NB4 (cell line): ENCODE data around the gene RPP25L.

Experiments
- MAX ChIP-seq: IDR thresholded peaks from 2 replicates; pipeline ENCODE4 v1.6.1; 2011; ENCODE audit warnings: low read depth, low read length
- TF ChIP-seq, protein P1 (sequence below): IDR thresholded peaks from one replicate; pipeline ENCODE4 v1.5.1; 2012; ENCODE audit warnings: low read depth, low read length

DNA sequence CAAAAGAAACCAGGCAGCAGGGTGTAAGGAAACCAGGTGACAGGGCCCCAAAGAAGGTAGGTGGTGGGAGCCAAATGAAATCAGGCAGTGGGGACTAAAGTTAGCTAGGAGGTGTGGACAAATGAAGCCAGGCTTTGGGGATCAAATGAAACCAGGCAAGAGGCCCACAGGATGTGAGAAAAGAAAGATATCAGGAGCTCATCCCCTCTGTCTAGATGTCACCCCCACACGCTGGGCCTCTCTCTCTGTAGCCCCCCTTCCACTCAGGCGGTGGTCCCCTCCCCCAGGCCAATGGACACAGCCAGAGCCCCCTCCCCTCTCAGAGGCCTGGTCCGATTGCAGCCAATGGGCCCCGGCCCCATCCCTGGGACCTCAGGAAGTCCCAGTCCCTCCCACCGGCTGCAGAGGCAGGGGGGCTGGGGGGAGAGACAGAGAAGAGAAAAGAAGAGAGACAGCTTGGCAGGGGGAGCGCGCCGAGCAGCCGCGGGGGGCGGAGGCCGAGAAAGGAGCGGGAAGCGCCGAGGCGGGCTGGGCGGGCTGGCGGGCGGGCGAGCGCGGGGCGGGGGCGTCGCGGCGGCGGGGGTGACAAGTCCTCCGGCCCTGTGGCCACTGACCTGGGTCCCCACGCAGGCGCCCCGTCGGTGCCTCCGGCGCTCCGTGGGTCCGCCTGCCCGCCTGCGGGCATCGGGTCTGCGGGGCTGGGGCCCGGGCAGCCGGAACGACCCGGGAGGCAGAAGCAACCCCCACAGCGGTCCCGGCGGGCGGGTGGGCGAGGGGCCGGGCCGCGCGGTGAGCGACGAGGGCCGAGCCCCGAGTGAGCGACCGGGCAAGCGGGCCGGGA, 34.3 kb downstream of the RPP25L start:
- TF ChIP-seq MAX: no peak
- TF ChIP-seq, protein P1, sequence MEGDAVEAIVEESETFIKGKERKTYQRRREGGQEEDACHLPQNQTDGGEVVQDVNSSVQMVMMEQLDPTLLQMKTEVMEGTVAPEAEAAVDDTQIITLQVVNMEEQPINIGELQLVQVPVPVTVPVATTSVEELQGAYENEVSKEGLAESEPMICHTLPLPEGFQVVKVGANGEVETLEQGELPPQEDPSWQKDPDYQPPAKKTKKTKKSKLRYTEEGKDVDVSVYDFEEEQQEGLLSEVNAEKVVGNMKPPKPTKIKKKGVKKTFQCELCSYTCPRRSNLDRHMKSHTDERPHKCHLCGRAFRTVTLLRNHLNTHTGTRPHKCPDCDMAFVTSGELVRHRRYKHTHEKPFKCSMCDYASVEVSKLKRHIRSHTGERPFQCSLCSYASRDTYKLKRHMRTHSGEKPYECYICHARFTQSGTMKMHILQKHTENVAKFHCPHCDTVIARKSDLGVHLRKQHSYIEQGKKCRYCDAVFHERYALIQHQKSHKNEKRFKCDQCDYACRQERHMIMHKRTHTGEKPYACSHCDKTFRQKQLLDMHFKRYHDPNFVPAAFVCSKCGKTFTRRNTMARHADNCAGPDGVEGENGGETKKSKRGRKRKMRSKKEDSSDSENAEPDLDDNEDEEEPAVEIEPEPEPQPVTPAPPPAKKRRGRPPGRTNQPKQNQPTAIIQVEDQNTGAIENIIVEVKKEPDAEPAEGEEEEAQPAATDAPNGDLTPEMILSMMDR: no peak
